IMR-90 (cell line): ENCODE data around the gene PNKD. TPM values are rescaled to one million over a fixed set of nuclear protein-coding genes. Genes with fewer than 3 reads are reported as not detected.

Experiments
- ATAC-seq: fragments of 200-7000 bp; cut with Tn5 transposase; 2 replicates; pipeline ENCODE4 v1.9.1; 2020; ENCODE audit warnings: low read depth, mild to moderate bottlenecking, moderate library complexity
- BruUV-seq: library from RNA; stranded (reverse); fragments of 400-500 nt; replicated peaks from 2 replicates; lab custom pipeline; 2021; lab: Mats Ljungman, UMichigan
- CTCF ChIA-PET: fragments of 300-600 bp; formaldehyde crosslinking; extraction: SDS; loops from one replicate; lab custom pipeline; 2021; ENCODE audit warnings: antibody characterized with exemption; lab: Yijun Ruan, JAX
- POLR2A ChIA-PET: fragments of 300-600 bp; sonication (Branson Sonifier 250); formaldehyde crosslinking; loops from one replicate; lab custom pipeline; 2022; ENCODE audit warnings: antibody characterized with exemption; ENCODE audit not compliant: unreplicated experiment; lab: Charles Lee
- DNase-seq: peaks from one replicate; pipeline ENCODE4 v3.0.0; 2013
- H2AFZ ChIP-seq: replicated peaks from 2 replicates; pipeline ENCODE3; 2013; ENCODE audit warnings: low read length, mild to moderate bottlenecking; ENCODE audit not compliant: poor library complexity
- H2AK5ac ChIP-seq: 2 replicates; pipeline ENCODE4 v1.6.1; 2013; ENCODE audit warnings: low read depth, low read length, inconsistent platforms
- H2AK9ac ChIP-seq: replicated peaks from 2 replicates; pipeline ENCODE3; 2013; ENCODE audit warnings: mild to moderate bottlenecking, low read depth, low read length, moderate library complexity; ENCODE audit not compliant: poor library complexity
- H2BK120ac ChIP-seq: 2 replicates; pipeline ENCODE4 v1.6.1; 2013; ENCODE audit warnings: low read depth, low read length, inconsistent platforms
- H2BK15ac ChIP-seq: 3 replicates; pipeline ENCODE4 v1.6.1; 2013; ENCODE audit warnings: low read depth, low read length, inconsistent platforms
- H2BK20ac ChIP-seq: 2 replicates; pipeline ENCODE4 v1.6.1; 2013; ENCODE audit warnings: low read depth, mild to moderate bottlenecking, inconsistent platforms, low read length, moderate library complexity
- H2BK5ac ChIP-seq: 2 replicates; pipeline ENCODE4 v1.6.1; 2013; ENCODE audit warnings: mild to moderate bottlenecking, low read depth, low read length, inconsistent platforms; ENCODE audit not compliant: poor library complexity, severe bottlenecking
- H3K14ac ChIP-seq: replicated peaks from 2 replicates; pipeline ENCODE4 v1.6.1; 2013; ENCODE audit warnings: low read depth, low read length, inconsistent platforms
- H3K18ac ChIP-seq: 2 replicates; pipeline ENCODE4 v1.6.1; 2013; ENCODE audit warnings: low read depth, low read length, control low read depth
- H3K23ac ChIP-seq: 2 replicates; pipeline ENCODE4 v1.6.1; 2013; ENCODE audit warnings: low read depth, low read length, inconsistent platforms
- H3K27ac ChIP-seq: 2 replicates; pipeline ENCODE4 v1.5.1; 2013; ENCODE audit warnings: mild to moderate bottlenecking, control low read depth, low read length; ENCODE audit not compliant: insufficient read depth
- H3K27me3 ChIP-seq: 2 replicates; pipeline ENCODE4 v1.6.1; 2013; ENCODE audit warnings: low read length; ENCODE audit not compliant: control insufficient read depth, insufficient read depth
- H3K36me3 ChIP-seq: 2 replicates; pipeline ENCODE4 v1.6.1; 2013; ENCODE audit warnings: low read length, mixed read lengths; ENCODE audit not compliant: control insufficient read depth, insufficient read depth
- H3K4ac ChIP-seq: 2 replicates; pipeline ENCODE4 v1.6.1; 2013; ENCODE audit warnings: low read depth, low read length, inconsistent platforms
- H3K4me1 ChIP-seq: 2 replicates; pipeline ENCODE4 v1.6.1; 2013; ENCODE audit warnings: low read length, mixed read lengths; ENCODE audit not compliant: control insufficient read depth, insufficient read depth
- H3K4me2 ChIP-seq: 2 replicates; pipeline ENCODE4 v1.6.1; 2013; ENCODE audit warnings: low read depth, mild to moderate bottlenecking, control low read depth, low read length, moderate library complexity
- H3K4me3 ChIP-seq: 2 replicates; pipeline ENCODE4 v1.5.1; 2013; ENCODE audit warnings: low read depth, mild to moderate bottlenecking, control low read depth, low read length, moderate library complexity; ENCODE audit not compliant: insufficient read depth
- H3K56ac ChIP-seq: 2 replicates; pipeline ENCODE4 v1.6.1; 2013; ENCODE audit warnings: low read length, inconsistent platforms; ENCODE audit not compliant: insufficient read depth; ENCODE audit errors: extremely low read depth
- H3K79me1 ChIP-seq, 2 experiments: 2 replicates each; pipeline ENCODE4 v1.6.1; 2013; ENCODE audit warnings: low read length in 2 of 2, inconsistent platforms in 1 of 2, low read depth in 1 of 2
- H3K9ac ChIP-seq: 2 replicates; pipeline ENCODE4 v1.6.1; 2013; ENCODE audit warnings: low read depth, low read length, control low read depth
- H3K9me1 ChIP-seq: 2 replicates; pipeline ENCODE4 v1.6.1; 2013; ENCODE audit warnings: low read length, inconsistent platforms; ENCODE audit not compliant: insufficient read depth
- H3K9me3 ChIP-seq: 2 replicates; pipeline ENCODE4 v1.6.1; 2013; ENCODE audit warnings: low read length; ENCODE audit not compliant: control insufficient read depth, insufficient read depth
- H4K20me1 ChIP-seq: 2 replicates; pipeline ENCODE4 v1.6.1; 2013; ENCODE audit warnings: low read length, inconsistent platforms; ENCODE audit not compliant: insufficient read depth
- H4K5ac ChIP-seq: 2 replicates; pipeline ENCODE4 v1.6.1; 2013; ENCODE audit warnings: mild to moderate bottlenecking, low read depth, low read length, control low read depth
- H4K8ac ChIP-seq, 2 experiments: 2 replicates each; pipeline ENCODE4 v1.6.1; 2013; ENCODE audit warnings: low read depth in 2 of 2, low read length in 2 of 2, control low read depth in 1 of 2, inconsistent platforms in 1 of 2
- H4K91ac ChIP-seq: 2 replicates; pipeline ENCODE4 v1.6.1; 2013; ENCODE audit warnings: low read depth, low read length, inconsistent platforms; ENCODE audit not compliant: insufficient read depth
- BHLHE40 ChIP-seq: fragments of 150-350 bp; IDR thresholded peaks from 2 replicates; pipeline ENCODE4 v1.6.1; 2016; ENCODE audit warnings: mild to moderate bottlenecking, low read depth, low read length
- CEBPB ChIP-seq: IDR thresholded peaks from 2 replicates; pipeline ENCODE4 v1.6.1; 2012; ENCODE audit warnings: low read depth, low read length, improper control_type of control experiment
- CHD1 ChIP-seq: IDR thresholded peaks from 2 replicates; pipeline ENCODE4 v1.6.1; 2012; ENCODE audit warnings: low read depth, low read length, improper control_type of control experiment
- CTCF ChIP-seq: conservative IDR thresholded peaks from 2 replicates; pipeline ENCODE4 v1.5.1; 2012; ENCODE audit warnings: mild to moderate bottlenecking, low read depth, low read length, improper control_type of control experiment
- ELK1 ChIP-seq: fragments of 150-350 bp; IDR thresholded peaks from 2 replicates; pipeline ENCODE4 v1.6.1; 2016; ENCODE audit warnings: low read depth, mild to moderate bottlenecking, low read length, moderate library complexity, borderline replicate concordance
- FOS ChIP-seq: fragments of 150-350 bp; IDR thresholded peaks from 2 replicates; pipeline ENCODE4 v1.6.1; 2016; ENCODE audit warnings: low read depth, low read length
- MAZ ChIP-seq: IDR thresholded peaks from 2 replicates; pipeline ENCODE4 v1.6.1; 2012; ENCODE audit warnings: low read depth, mild to moderate bottlenecking, low read length, improper control_type of control experiment, moderate library complexity, borderline replicate concordance
- MXI1 ChIP-seq: IDR thresholded peaks from 2 replicates; pipeline ENCODE4 v1.6.1; 2012; ENCODE audit warnings: low read depth, mild to moderate bottlenecking, low read length, moderate library complexity, borderline replicate concordance
- NFE2L2 ChIP-seq: fragments of 150-350 bp; IDR thresholded peaks from 2 replicates; pipeline ENCODE4 v1.6.1; 2016; ENCODE audit warnings: low read depth, mild to moderate bottlenecking, low read length
- POLR2A ChIP-seq: IDR thresholded peaks from 2 replicates; pipeline ENCODE4 v1.6.1; 2012; ENCODE audit warnings: mild to moderate bottlenecking, low read depth, low read length
- RCOR1 ChIP-seq: IDR thresholded peaks from 2 replicates; pipeline ENCODE4 v1.6.1; 2012; ENCODE audit warnings: mild to moderate bottlenecking, low read length, improper control_type of control experiment; ENCODE audit not compliant: insufficient replicate concordance
- RFX5 ChIP-seq: IDR thresholded peaks from 2 replicates; pipeline ENCODE4 v1.8.0; 2012; ENCODE audit warnings: low read depth, mild to moderate bottlenecking, low read length, moderate library complexity
- SMC3 ChIP-seq: fragments of 150-350 bp; IDR thresholded peaks from 2 replicates; pipeline ENCODE4 v1.6.1; 2016; ENCODE audit warnings: low read depth, mild to moderate bottlenecking, antibody characterized with exemption, low read length, moderate library complexity
- USF2 ChIP-seq: fragments of 150-350 bp; IDR thresholded peaks from 2 replicates; pipeline ENCODE4 v1.6.1; 2017; ENCODE audit warnings: mild to moderate bottlenecking, antibody characterized with exemption, low read length, low read depth
- WGBS, 2 experiments: methylation state at CpG; one replicate each; pipeline versions ENCODE4 v1.1.5 to v1.1.7; 2013; ENCODE audit warnings: missing lambda C conversion rate in 2 of 2; ENCODE audit not compliant: insufficient read length in 1 of 2; ENCODE audit errors: extremely low coverage in 2 of 2; 5-methylcytosine and 5-hydroxymethylcytosine counted together
- dilution Hi-C: fragments of 300-500 bp; cut with HindIII; formaldehyde crosslinking; loops from one replicate; pipeline ENCODE4 v1.14.3; 2018; ENCODE audit warnings: low sequenced_read_pairs; ENCODE audit not compliant: unreplicated experiment
- in situ Hi-C: fragments of 300-500 bp; cut with MboI; formaldehyde crosslinking; loops from 3 replicates; pipeline ENCODE4 v1.14.3; 2019; ENCODE audit warnings: low sequenced_read_pairs, inconsistent platforms, mixed read lengths
- intact Hi-C: fragments of 100-400 bp; cut with micrococcal nuclease; formaldehyde crosslinking; loops from 2 replicates; pipeline ENCODE4 v1.10.0; 2022
- polyA plus RNA-seq, 3 experiments: library from polyadenylated mRNA; depleted of rRNA; stranded (reverse); fragments of >200 nt; gene quantifications; 2 replicates each; pipeline ENCODE4 v1.2.3, GENCODE V29; 2012; ENCODE audit warnings: low replicate concordance in 1 of 3
- total RNA-seq: library from RNA; depleted of rRNA; stranded (reverse); fragments of >200 nt; gene quantifications from 2 replicates; pipeline ENCODE4 v1.2.3, GENCODE V29; 2012

The PNKD gene
- total and polyA plus RNA-seq, 2 of the 4 experiments (the other 2 are of a cell fraction), result 19.2 to 68.5 TPM

- Histone ChIP-seq H3K4me3 (no peak overlapping the region), H3K4ac (no peak overlapping the region), H3K23ac (no peak overlapping the region), H3K56ac (no peak overlapping the region), H3K27me3 (no peaks in the 10 kb centered on the region), H3K9me3 (no peaks in the 10 kb centered on the region), H3K9ac (no peak overlapping the region), H3K79me1 (peaks cover 40 to 55% of the 10 kb centered on the region in 2 experiments), H2AK5ac (no peak overlapping the region), H3K4me1 (peaks cover 5% of the 10 kb centered on the region; the same call in 1 of the 2 replicates), H3K36me3 (peaks cover 72% of the 10 kb centered on the region), H4K5ac (no peak overlapping the region), H2AFZ (no peak overlapping the region), H2BK20ac (no peak overlapping the region), H3K4me2 (no peak overlapping the region), H2BK15ac (no peak overlapping the region), H2BK120ac (no peak overlapping the region), H2BK5ac (peak overlapping the region; percentile 20), H4K20me1 (peaks cover 40% of the 10 kb centered on the region), H3K14ac (no peak overlapping the region), H3K27ac (0 out of 2 replicates have a peak overlapping the region, but pooled peaks have one; percentile 5), H4K91ac (no peak overlapping the region), H3K9me1 (peaks cover 5% of the 10 kb centered on the region; the same call in 1 of the 2 replicates), H2AK9ac (no peak overlapping the region), H4K8ac (no peak overlapping the region), H3K18ac (no peak overlapping the region)
- TF ChIP-seq SMC3, result no peak
- TF ChIP-seq RFX5, result no peak
- no peak for TF ChIP-seq BHLHE40
- no peak for TF ChIP-seq CEBPB
- TF ChIP-seq MAZ, result no peak
- no peak for TF ChIP-seq USF2
- TF ChIP-seq CHD1, result no peak
- TF ChIP-seq ELK1, result no peak
- TF ChIP-seq MXI1, result no peak
- no peak for TF ChIP-seq POLR2A
- TF ChIP-seq CTCF, result no peak
- TF ChIP-seq RCOR1, result no peak
- no peak for TF ChIP-seq NFE2L2
- TF ChIP-seq FOS, result no peak
- ChIA-PET CTCF (no interaction called here), POLR2A (no interaction called here)
- intact Hi-C loops, result no loop called here
- 94% methylated on average over 3 of the region's 7 CpGs; no CpG with 5 or more reads in 1 of the 2 experiments for WGBS, 2 experiments
- ATAC-seq (peak; percentile 22), DNase-seq (peak; percentile 64)
- BruUV-seq, result no TSS peak
- in situ Hi-C loops, result no loop called here
- dilution Hi-C loops, result no loop called here
Observed at GRCh38 chr2:218252509-218253231, 17.6 kb upstream of the PNKD start.
